Tibial artery (tissue), 4 donors: ENCODE data around the gene DRD1.

Experiments used
- DNase-seq, 2 donors: peaks; one replicate each; pipeline ENCODE4 v3.0.0-alpha.2; 2019
- H3K27ac ChIP-seq, 2 donors: fragments of 200-600 bp; sonication (generic) in 1 of 2; 1 replicate in 1 of 2; 2 replicates in 1 of 2; pipeline ENCODE4 v1.5.1; 2018 to 2019; ENCODE audit warnings: mild to moderate bottlenecking in 1 of 2
- H3K27me3 ChIP-seq, 2 donors: fragments of 200-600 bp; sonication (generic) in 1 of 2; one replicate each; pipeline versions ENCODE4 v1.5.1 to v1.6.0; 2016 to 2019
- H3K36me3 ChIP-seq, 3 donors: fragments of 200-600 bp; sonication (generic) in 2 of 3; one replicate each; pipeline ENCODE4 v1.5.1; 2016 to 2019; ENCODE audit warnings: mild to moderate bottlenecking in 2 of 3
- H3K4me1 ChIP-seq, 4 donors: fragments of 200-600 bp; sonication (generic) in 2 of 4; 1 replicate in 3 of 4; 2 replicates in 1 of 4; pipeline ENCODE4 v1.5.1; 2016 to 2019
- H3K4me3 ChIP-seq, 2 donors: fragments of 200-600 bp; sonication (generic) in 1 of 2; 1 replicate in 1 of 2; 2 replicates in 1 of 2; pipeline ENCODE4 v1.5.1; 2018 to 2019; ENCODE audit warnings: mild to moderate bottlenecking in 2 of 2
- H3K9me3 ChIP-seq, 3 donors: fragments of 200-600 bp; sonication (generic) in 1 of 3; one replicate each; pipeline ENCODE4 v1.5.1; 2016 to 2019
- intact Hi-C: fragments of 100-400 bp; cut with DNase I; formaldehyde crosslinking; loops from one replicate; pipeline ENCODE4 v1.15.0; 2023; ENCODE audit warnings: low total_unique reads
- TF ChIP-seq, protein P1 (sequence below), 2 experiments: fragments of 200-600 bp in 1 of 2; fragments of 450-650 bp in 1 of 2; IDR thresholded peaks; one replicate each; pipeline ENCODE4 v1.5.1; 2017 to 2019; ENCODE audit warnings: antibody characterized with exemption in 2 of 2, mild to moderate bottlenecking in 1 of 2, moderate library complexity in 1 of 2

The DRD1 gene

DNA sequence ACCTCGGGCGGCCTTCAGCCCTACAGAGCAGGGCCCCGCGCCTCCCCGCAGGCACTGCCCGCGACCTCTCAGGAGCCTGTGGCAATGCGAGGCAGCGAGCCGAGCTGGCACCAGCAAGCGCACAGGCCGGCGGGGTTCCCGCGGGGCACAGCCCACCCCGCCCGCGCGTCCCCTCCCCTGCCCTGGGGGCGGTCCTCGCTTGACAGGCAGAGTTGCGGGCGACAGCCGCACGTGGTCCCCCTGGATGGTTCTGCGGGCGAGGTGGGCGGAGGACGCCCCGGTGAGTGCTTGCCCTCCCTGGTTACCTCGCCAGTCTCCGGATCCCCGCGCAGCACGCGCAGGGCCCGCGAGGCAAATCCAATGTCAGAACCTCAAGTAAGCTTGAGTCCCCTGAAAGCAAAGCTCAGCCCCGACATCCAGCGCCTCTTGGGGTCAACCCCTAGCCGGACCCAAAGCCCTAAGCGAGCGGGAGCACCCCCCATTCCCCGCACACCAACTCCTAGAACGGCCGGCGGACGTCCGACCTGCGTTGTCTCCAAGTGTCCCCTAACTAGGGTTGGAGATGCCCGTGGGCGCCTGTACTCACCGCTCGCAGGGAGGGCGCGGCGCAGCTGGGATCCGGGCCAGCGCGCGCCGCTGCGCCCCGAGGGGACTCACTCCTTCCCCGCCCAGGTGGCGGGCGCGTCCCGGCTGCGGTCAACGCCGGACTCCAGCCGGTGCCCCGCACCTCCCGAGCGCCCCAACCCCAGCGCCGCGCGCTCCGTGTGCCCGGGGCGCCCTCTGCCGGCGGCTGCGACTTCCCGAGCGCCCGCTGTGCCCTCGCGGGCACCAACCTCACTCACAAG is at the start of gene DRD1:
DRD1 (minus strand) TSS at position 123 of the 845 bp plus-strand sequence. CDS start 1,083 bp downstream, outside the sequence.
- DNase-seq = no peak
- TF ChIP-seq, protein P1, sequence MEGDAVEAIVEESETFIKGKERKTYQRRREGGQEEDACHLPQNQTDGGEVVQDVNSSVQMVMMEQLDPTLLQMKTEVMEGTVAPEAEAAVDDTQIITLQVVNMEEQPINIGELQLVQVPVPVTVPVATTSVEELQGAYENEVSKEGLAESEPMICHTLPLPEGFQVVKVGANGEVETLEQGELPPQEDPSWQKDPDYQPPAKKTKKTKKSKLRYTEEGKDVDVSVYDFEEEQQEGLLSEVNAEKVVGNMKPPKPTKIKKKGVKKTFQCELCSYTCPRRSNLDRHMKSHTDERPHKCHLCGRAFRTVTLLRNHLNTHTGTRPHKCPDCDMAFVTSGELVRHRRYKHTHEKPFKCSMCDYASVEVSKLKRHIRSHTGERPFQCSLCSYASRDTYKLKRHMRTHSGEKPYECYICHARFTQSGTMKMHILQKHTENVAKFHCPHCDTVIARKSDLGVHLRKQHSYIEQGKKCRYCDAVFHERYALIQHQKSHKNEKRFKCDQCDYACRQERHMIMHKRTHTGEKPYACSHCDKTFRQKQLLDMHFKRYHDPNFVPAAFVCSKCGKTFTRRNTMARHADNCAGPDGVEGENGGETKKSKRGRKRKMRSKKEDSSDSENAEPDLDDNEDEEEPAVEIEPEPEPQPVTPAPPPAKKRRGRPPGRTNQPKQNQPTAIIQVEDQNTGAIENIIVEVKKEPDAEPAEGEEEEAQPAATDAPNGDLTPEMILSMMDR (IDR thresholded peaks at IDR 0.05) = peak; percentile 83 to 84
- peaks cover 0 to 15% of the 10 kb centered on the region in 2 donors for H3K27me3 ChIP-seq
- peak within 1 kb of the TSS; percentile 51 to 55 for H3K4me3 ChIP-seq
- peak within 1 kb of the TSS in 1 of 2 donors; percentile 43 for H3K27ac ChIP-seq
- intact Hi-C loops = loop anchor here (2.0 kb wide), 1 partner anchor 493 kb away; no protein-coding TSS in a partner anchor
- H3K9me3 ChIP-seq = no peaks in the 10 kb centered on the region
- H3K36me3 ChIP-seq = no peaks in the 10 kb centered on the region
- H3K4me1 ChIP-seq = peaks cover 0 to 57% (median 20%) of the 10 kb centered on the region in 4 donors

DNA sequence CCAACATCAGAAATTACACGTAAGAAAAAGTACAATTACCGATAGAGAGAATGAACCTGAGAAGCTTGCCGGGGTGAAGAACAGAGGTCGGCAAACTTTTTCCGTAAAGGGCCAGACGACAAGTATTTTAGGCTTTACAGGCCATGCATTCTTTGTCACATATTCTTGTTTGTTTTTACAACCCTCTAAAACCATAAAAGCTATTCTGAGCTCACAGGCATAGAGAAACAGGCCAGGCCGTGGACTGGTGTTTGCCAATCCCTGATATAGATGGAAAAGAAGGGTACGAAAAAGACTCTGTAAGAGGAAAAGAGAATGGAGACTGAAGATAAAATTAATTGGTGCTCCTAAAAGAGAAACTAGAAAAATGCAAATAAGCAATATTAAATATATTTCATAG is 49.7 kb upstream of the DRD1 start:
- TF ChIP-seq, protein P1 (IDR thresholded peaks at IDR 0.05) = no peak
- Histone ChIP-seq H3K4me3 (no peak overlapping the region), H3K27ac (peak overlapping the region; percentile 44 to 63), H3K9me3 (no peaks in the 10 kb centered on the region), H3K4me1 (peaks cover 0 to 23% (median 6%) of the 10 kb centered on the region in 4 donors), H3K27me3 (no peaks in the 10 kb centered on the region), H3K36me3 (peaks cover 9 to 42% (median 25%) of the 10 kb centered on the region in 3 donors)
- no peak for DNase-seq
- intact Hi-C loops = no loop called here

DNA sequence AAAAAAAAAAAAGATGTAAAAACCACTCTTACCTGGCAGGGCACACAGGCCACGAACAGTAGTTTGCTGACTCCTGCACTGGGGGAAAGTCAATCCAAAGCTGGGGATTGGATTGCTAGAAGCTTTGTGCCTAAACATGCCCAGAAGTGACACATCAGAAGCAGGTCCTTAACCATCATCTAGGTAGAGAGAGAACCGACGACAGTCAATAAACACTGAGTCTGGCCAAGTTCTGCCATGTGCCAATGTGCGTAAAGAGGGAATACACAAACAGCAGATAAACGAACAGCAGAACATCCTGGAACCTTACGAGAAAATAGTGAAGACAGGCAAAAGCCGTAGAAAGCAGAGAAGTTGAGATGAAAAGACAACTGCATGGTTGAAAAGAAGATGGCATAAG is 49.3 kb upstream of the DRD1 start:
- Histone ChIP-seq H3K27ac (peak overlapping the region; percentile 44 to 63), H3K4me1 (peaks cover 0 to 23% (median 6%) of the 10 kb centered on the region in 4 donors), H3K27me3 (no peaks in the 10 kb centered on the region), H3K36me3 (peaks cover 9 to 42% (median 24%) of the 10 kb centered on the region in 3 donors), H3K4me3 (no peak overlapping the region), H3K9me3 (no peaks in the 10 kb centered on the region)
- intact Hi-C loops = no loop called here
- DNase-seq = no peak
- TF ChIP-seq, protein P1 (IDR thresholded peaks at IDR 0.05) = no peak

DNA sequence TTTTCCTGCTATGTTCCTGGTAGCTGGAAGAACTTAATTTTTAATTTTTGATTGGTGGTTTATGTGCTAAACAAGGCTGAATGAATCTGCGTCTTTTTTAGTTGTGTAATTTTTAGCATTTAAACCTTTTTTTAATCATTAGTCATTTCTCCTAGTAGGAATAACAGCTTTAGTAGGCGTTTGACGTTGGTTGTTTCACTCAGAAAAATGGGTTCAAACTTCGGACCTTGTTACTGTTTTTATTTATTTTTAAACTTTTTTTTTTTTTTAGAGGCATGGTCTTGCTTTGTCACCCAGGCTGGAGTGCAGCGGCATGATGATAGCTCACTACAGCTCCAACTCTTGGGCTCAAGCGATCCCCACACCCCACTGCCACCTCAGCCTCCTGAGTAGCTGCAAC is 47.2 kb upstream of the DRD1 start:
- intact Hi-C loops = no loop called here
- Histone ChIP-seq H3K27ac (no peak overlapping the region), H3K4me3 (no peak overlapping the region), H3K9me3 (no peaks in the 10 kb centered on the region), H3K4me1 (peaks cover 0 to 23% (median 6%) of the 10 kb centered on the region in 4 donors), H3K36me3 (peaks cover 9 to 31% (median 24%) of the 10 kb centered on the region in 3 donors), H3K27me3 (no peaks in the 10 kb centered on the region)
- no peak for DNase-seq
- TF ChIP-seq, protein P1 (IDR thresholded peaks at IDR 0.05) = no peak

DNA sequence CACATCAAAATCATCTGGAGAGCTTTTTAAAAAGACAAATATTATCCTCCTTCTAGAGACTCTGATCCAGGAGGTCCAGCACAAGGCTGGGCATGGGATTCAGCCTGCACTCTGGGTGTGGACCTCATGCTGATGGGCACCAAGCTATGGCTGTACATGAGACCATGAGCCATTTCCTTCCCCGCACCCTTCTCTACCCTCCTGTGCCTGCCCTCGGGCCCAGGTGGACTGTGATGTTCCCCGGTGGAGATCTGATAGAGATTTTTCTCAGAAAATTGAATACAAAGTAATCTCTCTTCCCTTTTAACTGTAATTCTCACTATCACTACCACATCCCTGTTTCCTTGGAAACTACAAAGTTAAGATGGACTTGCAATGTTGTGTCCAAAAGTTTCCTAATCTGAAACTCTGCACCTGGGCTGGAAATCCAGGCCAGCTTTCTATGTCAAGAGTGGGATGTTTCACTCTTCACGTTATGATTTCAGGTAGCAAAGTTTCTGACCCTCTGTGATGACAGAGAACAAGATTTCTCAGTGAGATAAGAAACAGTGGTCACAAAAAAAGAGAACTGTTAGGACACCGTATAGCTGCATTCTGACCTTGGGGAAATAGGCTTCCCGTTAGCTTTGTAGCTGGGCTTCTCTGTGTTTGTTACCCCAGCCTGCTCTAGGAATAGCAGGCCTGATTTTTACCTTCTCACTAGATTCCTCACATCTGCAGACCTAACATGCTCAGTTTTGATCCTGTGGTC is 45.9 kb upstream of the DRD1 start:
- no peaks in the 10 kb centered on the region for H3K9me3 ChIP-seq
- peaks cover 0 to 17% (median 6%) of the 10 kb centered on the region in 4 donors for H3K4me1 ChIP-seq
- no peak overlapping the region for H3K4me3 ChIP-seq
- intact Hi-C loops = no loop called here
- TF ChIP-seq, protein P1 (IDR thresholded peaks at IDR 0.05) = no peak
- peaks cover 9 to 24% (median 23%) of the 10 kb centered on the region in 3 donors for H3K36me3 ChIP-seq
- no peaks in the 10 kb centered on the region for H3K27me3 ChIP-seq
- DNase-seq = no peak
- H3K27ac ChIP-seq = no peak overlapping the region
